Measurements from ENCODE around the gene ZFR. TPM values are rescaled to one million over a fixed set of nuclear protein-coding genes. Genes with fewer than 3 reads are reported as not detected.
"Not testable (repeated sequence)": the region's sequence is repeated elsewhere in the genome, so short reads cannot be mapped to it uniquely, and the experiment has no call there.

ZFR gene
- total and polyA plus RNA-seq, 9 donors = 54.0 to 85.9 (median 74.1) TPM

- TF ChIP-seq EP300 (IDR thresholded peaks at IDR 0.05) (no peak), POLR2A (IDR thresholded peaks at IDR 0.05) (no peak)
- TF ChIP-seq, protein P1, sequence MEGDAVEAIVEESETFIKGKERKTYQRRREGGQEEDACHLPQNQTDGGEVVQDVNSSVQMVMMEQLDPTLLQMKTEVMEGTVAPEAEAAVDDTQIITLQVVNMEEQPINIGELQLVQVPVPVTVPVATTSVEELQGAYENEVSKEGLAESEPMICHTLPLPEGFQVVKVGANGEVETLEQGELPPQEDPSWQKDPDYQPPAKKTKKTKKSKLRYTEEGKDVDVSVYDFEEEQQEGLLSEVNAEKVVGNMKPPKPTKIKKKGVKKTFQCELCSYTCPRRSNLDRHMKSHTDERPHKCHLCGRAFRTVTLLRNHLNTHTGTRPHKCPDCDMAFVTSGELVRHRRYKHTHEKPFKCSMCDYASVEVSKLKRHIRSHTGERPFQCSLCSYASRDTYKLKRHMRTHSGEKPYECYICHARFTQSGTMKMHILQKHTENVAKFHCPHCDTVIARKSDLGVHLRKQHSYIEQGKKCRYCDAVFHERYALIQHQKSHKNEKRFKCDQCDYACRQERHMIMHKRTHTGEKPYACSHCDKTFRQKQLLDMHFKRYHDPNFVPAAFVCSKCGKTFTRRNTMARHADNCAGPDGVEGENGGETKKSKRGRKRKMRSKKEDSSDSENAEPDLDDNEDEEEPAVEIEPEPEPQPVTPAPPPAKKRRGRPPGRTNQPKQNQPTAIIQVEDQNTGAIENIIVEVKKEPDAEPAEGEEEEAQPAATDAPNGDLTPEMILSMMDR (IDR thresholded peaks at IDR 0.05) = no peak
- intact Hi-C loops (cut with DNase I) = no loop called here
- Histone ChIP-seq H3K4me1 (ENCODE audit: insufficient read depth) (peaks cover 5% of the 10 kb centered on the region), H3K27ac (no peak overlapping the region), H3K9me3 (no peaks in the 10 kb centered on the region), H3K27me3 (no peaks in the 10 kb centered on the region), H3K4me3 (no peak overlapping the region), H3K36me3 (no peaks in the 10 kb centered on the region)
- 85 to 89% (median 86%) methylated on average over 4 of the region's 4 CpGs for WGBS, 3 donors
- DNase-seq = no peak
Measured at GRCh38 chr5:32436553-32437242, 7.8 kb downstream of the ZFR start.

- Histone ChIP-seq H3K36me3 (no peaks in the 10 kb centered on the region), H3K9me3 (no peaks in the 10 kb centered on the region), H3K27me3 (no peaks in the 10 kb centered on the region), H3K27ac (no peak overlapping the region), H3K4me1 (ENCODE audit: insufficient read depth) (peaks cover 5% of the 10 kb centered on the region), H3K4me3 (no peak overlapping the region)
- DNase-seq = no peak
- intact Hi-C loops (cut with DNase I) = no loop called here
- TF ChIP-seq POLR2A (IDR thresholded peaks at IDR 0.05) (no peak), EP300 (IDR thresholded peaks at IDR 0.05) (no peak)
- TF ChIP-seq, protein P1 (IDR thresholded peaks at IDR 0.05) = no peak
- WGBS, 3 donors = 88 to 92% (median 88%) methylated on average over 3 of the region's 3 CpGs
Measured at GRCh38 chr5:32435383-32435782, 9.2 kb downstream of the ZFR start.

GRCh38 chr5:32434221-32434620, 10.3 kb downstream of the ZFR start:
- peaks cover 5% of the 10 kb centered on the region for H3K4me1 ChIP-seq (ENCODE audit: insufficient read depth)
- H3K36me3 ChIP-seq = no peaks in the 10 kb centered on the region
- no peak for DNase-seq
- no peaks in the 10 kb centered on the region for H3K27me3 ChIP-seq
- no peaks in the 10 kb centered on the region for H3K9me3 ChIP-seq
- WGBS, 3 donors = 49 to 98% (median 59%) methylated on average over 1 of the region's 1 CpG
- intact Hi-C loops (cut with DNase I) = no loop called here
- TF ChIP-seq, protein P1 (IDR thresholded peaks at IDR 0.05) = no peak
- TF ChIP-seq POLR2A (IDR thresholded peaks at IDR 0.05) (no peak), EP300 (IDR thresholded peaks at IDR 0.05) (no peak)
- H3K4me3 ChIP-seq = no peak overlapping the region
- no peak overlapping the region for H3K27ac ChIP-seq

- WGBS, 3 donors = 97% methylated on average over 3 of the region's 3 CpGs
- intact Hi-C loops (cut with DNase I) = no loop called here
- Histone ChIP-seq H3K9me3 (no peaks in the 10 kb centered on the region), H3K36me3 (no peaks in the 10 kb centered on the region), H3K27me3 (no peaks in the 10 kb centered on the region), H3K4me1 (ENCODE audit: insufficient read depth) (peaks cover 5% of the 10 kb centered on the region), H3K27ac (no peak overlapping the region), H3K4me3 (no peak overlapping the region)
- TF ChIP-seq EP300 (IDR thresholded peaks at IDR 0.05) = no peak
- TF ChIP-seq, protein P1 (IDR thresholded peaks at IDR 0.05) = no peak
- no peak for TF ChIP-seq POLR2A (IDR thresholded peaks at IDR 0.05)
- DNase-seq = no peak
Measured at GRCh38 chr5:32432633-32433032, 11.9 kb downstream of the ZFR start.

- WGBS, 3 donors = 81 to 91% (median 83%) methylated on average over 4 of the region's 4 CpGs
- H3K36me3 ChIP-seq, DNase-seq: not testable (repeated sequence)
Measured at GRCh38 chr5:32430825-32431224, 13.7 kb downstream of the ZFR start.

More at GRCh38 chr5:32430825-32431224, 13.7 kb downstream of the ZFR start:
- H3K4me1 ChIP-seq (ENCODE audit: insufficient read depth); H3K9me3 ChIP-seq; H3K27ac ChIP-seq; intact Hi-C loops (cut with DNase I); H3K27me3 ChIP-seq; H3K4me3 ChIP-seq: not testable (repeated sequence)

All from ovary (tissue), 9 donors.